Adipocyte (in vitro differentiated cells): Measurements from ENCODE around the gene FAM193A.
"Not testable (repeated sequence)": the region's sequence is repeated elsewhere in the genome, so short reads cannot be mapped to it uniquely, and the experiment has no call there.

ENCODE experiments used
- DNase-seq: peaks from one replicate; pipeline ENCODE4 v3.0.0-alpha.2; 2015; ENCODE audit warnings: low read depth
- H3K27me3 ChIP-seq: replicated peaks from 2 replicates; pipeline ENCODE4 v1.7.0; 2013; ENCODE audit warnings: mild to moderate bottlenecking, low read length, moderate library complexity; ENCODE audit not compliant: control insufficient read depth, insufficient read depth
- H3K36me3 ChIP-seq: 2 replicates; pipeline ENCODE4 v1.7.0; 2013; ENCODE audit warnings: low read length, mild to moderate bottlenecking, moderate library complexity; ENCODE audit not compliant: control insufficient read depth, insufficient read depth, severe bottlenecking
- H3K4me1 ChIP-seq: 2 replicates; pipeline ENCODE4 v1.7.0; 2013; ENCODE audit warnings: mild to moderate bottlenecking, low read length, moderate library complexity; ENCODE audit not compliant: control insufficient read depth, insufficient read depth
- H3K4me3 ChIP-seq: 2 replicates; pipeline ENCODE4 v1.7.0; 2013; ENCODE audit warnings: mild to moderate bottlenecking, low read length, moderate library complexity
- H3K9ac ChIP-seq: 2 replicates; pipeline ENCODE4 v1.7.0; 2013; ENCODE audit warnings: mild to moderate bottlenecking, low read length, moderate library complexity
- H3K9me3 ChIP-seq: 2 replicates; pipeline ENCODE4 v1.7.0; 2013; ENCODE audit warnings: mild to moderate bottlenecking, low read length, moderate library complexity; ENCODE audit not compliant: control insufficient read depth

Gene FAM193A

DNA sequence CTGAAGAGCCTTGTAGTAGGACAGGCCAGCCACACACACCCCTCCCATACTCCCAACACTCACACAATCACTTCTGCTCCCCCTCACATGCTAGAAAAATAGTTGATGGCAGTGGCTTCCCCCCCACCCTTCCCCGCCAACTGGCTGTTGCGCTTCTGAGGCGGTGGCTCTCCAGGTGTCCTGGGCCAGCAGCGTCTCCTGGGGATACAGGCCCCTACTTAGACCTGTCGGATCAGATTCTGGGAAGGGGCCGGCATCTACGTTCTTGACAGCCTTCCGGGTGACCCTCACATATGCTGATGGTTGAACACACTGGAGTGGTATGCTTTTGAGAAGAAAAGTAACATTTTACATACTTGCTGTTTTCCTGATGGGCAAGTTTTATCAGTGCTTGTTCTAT, 179.8 kb downstream of the FAM193A start:
- Histone ChIP-seq H3K36me3 (peaks cover 35% of the 10 kb centered on the region), H3K9me3 (no peaks in the 10 kb centered on the region), H3K4me3 (no peak overlapping the region), H3K4me1 (peaks cover 16% of the 10 kb centered on the region), H3K9ac (no peak overlapping the region), H3K27me3 (no peaks in the 10 kb centered on the region)
- no peak for DNase-seq

DNA sequence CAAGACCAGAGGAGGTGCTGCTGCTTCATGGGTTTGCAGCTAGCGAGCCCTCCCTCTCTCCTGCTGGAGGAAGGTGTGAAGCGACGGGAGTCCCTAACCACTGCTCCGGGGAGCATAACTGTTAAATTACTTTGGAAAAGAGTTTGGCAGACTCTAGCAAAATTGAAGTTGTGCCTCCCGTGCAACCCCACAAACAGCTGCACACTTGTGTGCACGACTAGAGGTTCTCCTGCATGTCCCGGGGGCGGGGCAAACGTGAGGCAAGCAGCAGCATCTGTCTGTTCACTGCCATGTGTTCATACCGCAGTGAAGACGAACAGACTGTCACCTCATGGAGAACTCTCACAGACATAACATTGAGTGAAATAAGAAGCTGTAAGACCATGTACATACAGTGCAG, 185.1 kb downstream of the FAM193A start:
- H3K9me3 ChIP-seq: no peaks in the 10 kb centered on the region
- no peaks in the 10 kb centered on the region for H3K4me1 ChIP-seq
- no peak overlapping the region for H3K4me3 ChIP-seq
- no peak overlapping the region for H3K9ac ChIP-seq
- no peaks in the 10 kb centered on the region for H3K27me3 ChIP-seq
- DNase-seq: no peak
- H3K36me3 ChIP-seq: peaks cover 46% of the 10 kb centered on the region

DNA sequence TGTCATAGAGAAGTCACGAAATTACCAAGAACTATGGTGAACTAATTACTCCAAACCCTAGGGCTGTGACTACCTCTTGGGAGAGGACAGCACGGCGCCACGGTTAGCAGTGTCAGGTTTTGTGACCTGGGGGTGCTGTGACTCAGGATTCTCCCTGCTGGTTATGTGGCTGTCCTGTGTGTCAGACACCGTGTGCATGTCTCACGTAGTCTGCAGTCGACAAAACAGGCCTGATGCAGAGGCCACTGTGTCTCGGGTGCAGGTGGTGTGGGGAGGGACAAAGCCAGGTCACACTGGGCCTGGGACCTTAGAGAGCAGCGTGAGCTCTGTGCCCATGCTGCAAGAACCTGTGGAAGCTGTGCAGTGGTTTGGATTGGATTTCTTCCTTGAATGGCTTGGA, 185.6 kb downstream of the FAM193A start:
- Histone ChIP-seq H3K4me3 (no peak overlapping the region), H3K36me3 (peaks cover 42% of the 10 kb centered on the region), H3K9ac (no peak overlapping the region), H3K27me3 (no peaks in the 10 kb centered on the region), H3K4me1 (no peaks in the 10 kb centered on the region), H3K9me3 (no peaks in the 10 kb centered on the region)
- no peak for DNase-seq

GRCh38 chr4:2723751-2724150, 187.3 kb downstream of the FAM193A start:
- Histone ChIP-seq H3K36me3 (peaks cover 32% of the 10 kb centered on the region), H3K27me3 (no peaks in the 10 kb centered on the region)
- DNase-seq: peak; percentile 5

GRCh38 chr4:2725380-2725779, 188.9 kb downstream of the FAM193A start:
- no peak for DNase-seq
- no peak overlapping the region for H3K9ac ChIP-seq
- no peaks in the 10 kb centered on the region for H3K27me3 ChIP-seq
- H3K36me3 ChIP-seq: peaks cover 38% of the 10 kb centered on the region
- H3K4me1 ChIP-seq: no peaks in the 10 kb centered on the region
- H3K4me3 ChIP-seq: no peak overlapping the region
- no peaks in the 10 kb centered on the region for H3K9me3 ChIP-seq

More at GRCh38 chr4:2723751-2724150, 187.3 kb downstream of the FAM193A start:
- no peaks in the 10 kb centered on the region for H3K9me3 ChIP-seq
- H3K4me1 ChIP-seq: no peaks in the 10 kb centered on the region
- no peak overlapping the region for H3K4me3 ChIP-seq
- H3K9ac ChIP-seq: no peak overlapping the region

- peaks cover 32% of the 10 kb centered on the region for H3K36me3 ChIP-seq
- H3K9me3 ChIP-seq, H3K9ac ChIP-seq, H3K27me3 ChIP-seq, H3K4me1 ChIP-seq, H3K4me3 ChIP-seq, DNase-seq: not testable (repeated sequence)
Observed at GRCh38 chr4:2726881-2727280, 190.4 kb downstream of the FAM193A start.

- no peaks in the 10 kb centered on the region for H3K4me1 ChIP-seq
- H3K9ac ChIP-seq: no peak overlapping the region
- no peak for DNase-seq
- H3K9me3 ChIP-seq: no peaks in the 10 kb centered on the region
- H3K36me3 ChIP-seq: peaks cover 36% of the 10 kb centered on the region
- no peak overlapping the region for H3K4me3 ChIP-seq
- no peaks in the 10 kb centered on the region for H3K27me3 ChIP-seq
Observed at GRCh38 chr4:2728221-2728620, 191.8 kb downstream of the FAM193A start.

DNA sequence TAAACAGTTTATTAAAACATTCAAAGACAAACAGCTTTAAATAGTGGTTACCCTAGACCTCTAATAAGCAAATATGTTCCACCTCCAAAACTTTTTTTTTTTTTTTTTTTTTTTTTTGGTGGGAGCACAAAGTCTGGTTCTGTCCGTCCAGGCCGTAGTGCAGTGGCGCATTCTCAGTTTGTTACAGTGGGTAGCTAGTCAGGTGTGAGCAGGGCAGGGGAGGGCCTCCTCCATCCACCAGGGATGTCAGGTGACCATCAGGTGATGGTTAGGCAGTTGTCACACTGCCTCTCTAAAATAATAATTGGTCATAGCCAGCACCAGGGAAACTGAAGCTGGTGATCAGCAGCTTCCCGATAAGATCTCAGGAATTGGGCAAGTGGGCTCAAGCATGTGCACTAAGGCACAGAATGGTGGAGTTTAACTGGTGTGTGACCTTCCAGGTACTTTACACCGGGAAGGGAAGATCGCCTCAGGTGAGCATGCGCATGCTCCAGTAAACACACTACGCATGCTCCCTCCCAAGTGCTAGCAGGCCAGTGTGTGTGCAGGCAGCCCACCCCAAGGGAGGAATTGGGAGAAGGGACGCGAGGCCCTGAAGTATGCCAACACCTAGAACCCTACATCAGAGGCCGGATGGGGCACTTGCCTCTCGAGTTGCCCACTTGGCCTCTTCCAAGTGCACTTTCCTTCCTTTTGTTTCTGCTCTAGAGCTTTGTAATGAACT, 192.5 kb downstream of the FAM193A start:
- Histone ChIP-seq H3K27me3 (no peaks in the 10 kb centered on the region), H3K36me3 (peaks cover 40% of the 10 kb centered on the region), H3K4me1 (no peaks in the 10 kb centered on the region), H3K4me3 (no peak overlapping the region), H3K9me3 (no peaks in the 10 kb centered on the region), H3K9ac (no peak overlapping the region)
- no peak for DNase-seq

GRCh38 chr4:2729533-2729875, 193.1 kb downstream of the FAM193A start:
- Histone ChIP-seq H3K36me3 (peaks cover 37% of the 10 kb centered on the region), H3K4me1 (no peaks in the 10 kb centered on the region), H3K27me3 (no peaks in the 10 kb centered on the region), H3K9me3 (no peaks in the 10 kb centered on the region), H3K4me3 (no peak overlapping the region), H3K9ac (no peak overlapping the region)
- DNase-seq: no peak

GRCh38 chr4:2731907-2732317, 195.5 kb downstream of the FAM193A start:
- Histone ChIP-seq H3K36me3 (peaks cover 42% of the 10 kb centered on the region), H3K27me3 (no peaks in the 10 kb centered on the region), H3K4me3 (no peak overlapping the region), H3K9ac (no peak overlapping the region), H3K4me1 (no peaks in the 10 kb centered on the region), H3K9me3 (peaks cover 10% of the 10 kb centered on the region)
- DNase-seq: no peak

DNA sequence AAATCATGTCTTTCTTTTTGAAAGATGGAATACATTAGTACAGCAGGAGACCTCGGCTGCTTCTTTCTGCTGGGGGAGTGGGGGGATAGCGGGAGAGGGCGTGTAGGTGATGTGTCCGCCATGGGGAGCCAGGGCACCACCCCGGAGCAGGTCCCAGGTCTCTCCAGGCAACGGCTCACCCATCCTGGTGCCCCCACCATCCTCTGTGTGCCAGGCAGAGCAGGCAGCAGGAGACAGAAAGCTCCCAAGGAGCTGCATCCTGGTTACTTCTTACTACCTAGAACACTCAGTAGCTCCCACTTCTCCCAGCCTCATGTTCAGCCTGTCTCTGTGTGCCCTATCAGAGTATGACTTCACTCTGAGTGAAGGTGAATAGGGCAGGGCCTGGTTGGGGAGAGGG, 196.1 kb downstream of the FAM193A start:
- no peak for DNase-seq
- Histone ChIP-seq H3K4me3 (no peak overlapping the region), H3K9ac (no peak overlapping the region), H3K36me3 (peaks cover 42% of the 10 kb centered on the region), H3K4me1 (no peaks in the 10 kb centered on the region), H3K9me3 (peaks cover 10% of the 10 kb centered on the region), H3K27me3 (no peaks in the 10 kb centered on the region)
